Activated CD4-positive, alpha-beta T cell treated with anti-CD3 and anti-CD28 coated beads, Interleukin-2, amount 50 U/mL, for 48 hours (primary cell): Measurements from ENCODE around the gene VGLL3.

Experiments
- DNase-seq, 2 experiments: peaks; one replicate each; pipeline ENCODE4 v3.0.0-alpha.2; 2020

VGLL3 gene

GRCh38 chr3:86948822-86949221, 42.1 kb downstream of the VGLL3 start:
- DNase-seq, result no peak

DNA sequence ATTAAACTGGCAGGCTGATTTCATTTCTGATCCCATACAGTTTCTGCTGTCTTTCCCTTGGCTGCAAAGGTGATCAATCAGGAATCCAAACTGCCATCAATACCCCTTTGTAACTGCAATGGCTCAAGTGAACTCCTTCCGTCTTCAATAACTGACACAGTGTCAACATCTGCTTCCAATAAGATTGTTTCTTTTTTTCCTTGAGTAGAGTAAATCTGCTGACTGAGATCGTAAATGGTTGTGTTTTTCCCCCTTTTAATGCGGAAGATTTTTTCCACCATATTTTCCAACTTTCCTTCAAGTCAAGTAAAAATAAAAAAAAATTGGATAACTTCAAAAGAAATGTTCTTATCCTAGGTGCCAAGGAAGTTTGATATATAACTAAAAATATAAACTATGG, 48.7 kb downstream of the VGLL3 start:
- DNase-seq, result no peak

- no peak for DNase-seq
Measured at GRCh38 chr3:86938416-86939105, 52.4 kb downstream of the VGLL3 start.

- DNase-seq, result no peak
Measured at GRCh38 chr3:86937306-86937791, 53.6 kb downstream of the VGLL3 start.

DNA sequence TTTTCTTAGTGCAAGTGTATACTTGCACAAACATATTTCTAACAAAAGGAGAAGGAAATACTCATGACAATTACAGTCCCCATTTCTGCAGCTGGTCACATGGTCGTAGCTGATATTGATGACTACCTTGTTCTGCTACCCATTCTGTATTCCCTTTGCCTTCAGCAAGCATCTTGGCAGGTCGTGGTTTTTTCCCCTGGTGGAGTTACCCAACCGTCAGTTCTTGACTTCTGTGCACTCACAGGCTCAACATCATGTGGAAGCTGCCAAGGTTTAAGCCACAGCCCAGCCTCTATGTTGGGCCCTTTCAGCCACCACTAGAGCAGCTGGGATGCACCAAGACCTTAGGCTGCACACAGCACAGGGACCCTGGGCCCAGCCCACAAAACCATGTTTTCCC, 56.1 kb downstream of the VGLL3 start:
- DNase-seq, result no peak

DNA sequence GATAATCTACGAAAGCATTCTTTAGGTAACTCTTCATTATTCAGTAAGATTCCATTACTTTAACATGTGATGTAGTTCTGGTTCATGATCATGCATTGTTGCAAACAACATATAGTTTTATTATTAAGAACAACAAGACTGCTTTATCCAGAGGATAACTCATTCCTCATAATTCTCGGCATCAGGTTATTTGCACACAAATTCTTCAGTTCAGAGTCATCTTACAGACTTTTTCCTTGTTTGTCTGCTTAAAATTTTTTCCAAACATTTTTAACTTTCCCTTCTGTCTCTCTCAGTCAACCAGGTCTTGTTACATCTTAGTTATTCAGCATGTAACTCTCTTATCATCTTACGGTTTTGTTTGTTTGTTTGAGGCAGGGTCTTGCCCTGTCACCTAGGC, 60.1 kb downstream of the VGLL3 start:
- no peak for DNase-seq

- no peak for DNase-seq
Measured at GRCh38 chr3:86930181-86930580, 60.8 kb downstream of the VGLL3 start.

- DNase-seq, result no peak
Measured at GRCh38 chr3:86929046-86929445, 61.9 kb downstream of the VGLL3 start.

- DNase-seq, result no peak
Measured at GRCh38 chr3:86923071-86923491, 67.9 kb downstream of the VGLL3 start.

- no peak for DNase-seq
Measured at GRCh38 chr3:86921971-86922680, 68.8 kb downstream of the VGLL3 start.

DNA sequence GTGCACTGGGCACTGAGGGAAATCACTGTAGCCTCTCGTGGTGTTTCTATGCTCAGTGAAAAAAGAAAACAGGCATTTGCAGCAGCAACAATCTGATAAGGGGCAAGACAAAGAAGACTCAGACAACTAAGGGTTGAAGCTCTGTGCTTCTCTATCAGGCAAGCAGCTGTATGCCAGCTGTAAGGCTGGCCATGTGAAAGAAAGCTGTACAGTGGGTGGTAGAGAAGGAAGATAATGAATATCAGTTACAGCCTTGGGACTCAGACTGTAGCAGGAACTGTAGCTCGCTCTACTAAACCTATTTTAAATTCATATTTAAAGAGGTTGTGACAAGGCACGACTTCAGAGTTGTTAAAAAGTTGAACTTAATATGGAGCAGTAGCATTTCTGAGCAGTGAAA, 76.3 kb downstream of the VGLL3 start:
- no peak for DNase-seq

- no peak for DNase-seq
Measured at GRCh38 chr3:86913160-86913559, 77.8 kb downstream of the VGLL3 start.

GRCh38 chr3:86895202-86895601, 95.7 kb downstream of the VGLL3 start:
- no peak for DNase-seq

- no peak for DNase-seq
Measured at GRCh38 chr3:86890741-86891396, 100.1 kb downstream of the VGLL3 start.
